ENCODE results near the gene CHD8.

DNA sequence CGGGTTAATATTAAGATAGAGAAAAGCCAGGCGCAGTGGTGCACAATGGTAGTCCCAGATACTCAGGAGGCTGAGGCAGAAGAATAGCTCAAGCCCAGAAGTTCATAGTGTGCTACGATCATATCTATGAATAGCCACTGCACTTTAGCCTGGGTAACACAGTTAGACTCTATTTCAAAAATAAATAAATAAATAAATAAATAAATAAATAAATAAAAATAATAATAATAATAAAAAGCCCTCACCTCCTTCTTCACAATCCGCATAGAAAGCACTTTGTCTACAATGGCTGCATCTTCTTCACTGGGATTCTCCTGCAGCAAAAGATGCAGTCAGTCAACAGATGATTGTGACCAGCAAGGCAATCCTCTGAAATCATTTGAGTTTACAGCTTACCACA lies 40.6 kb downstream of the CHD8 start:
- TF ChIP-seq, protein P1, sequence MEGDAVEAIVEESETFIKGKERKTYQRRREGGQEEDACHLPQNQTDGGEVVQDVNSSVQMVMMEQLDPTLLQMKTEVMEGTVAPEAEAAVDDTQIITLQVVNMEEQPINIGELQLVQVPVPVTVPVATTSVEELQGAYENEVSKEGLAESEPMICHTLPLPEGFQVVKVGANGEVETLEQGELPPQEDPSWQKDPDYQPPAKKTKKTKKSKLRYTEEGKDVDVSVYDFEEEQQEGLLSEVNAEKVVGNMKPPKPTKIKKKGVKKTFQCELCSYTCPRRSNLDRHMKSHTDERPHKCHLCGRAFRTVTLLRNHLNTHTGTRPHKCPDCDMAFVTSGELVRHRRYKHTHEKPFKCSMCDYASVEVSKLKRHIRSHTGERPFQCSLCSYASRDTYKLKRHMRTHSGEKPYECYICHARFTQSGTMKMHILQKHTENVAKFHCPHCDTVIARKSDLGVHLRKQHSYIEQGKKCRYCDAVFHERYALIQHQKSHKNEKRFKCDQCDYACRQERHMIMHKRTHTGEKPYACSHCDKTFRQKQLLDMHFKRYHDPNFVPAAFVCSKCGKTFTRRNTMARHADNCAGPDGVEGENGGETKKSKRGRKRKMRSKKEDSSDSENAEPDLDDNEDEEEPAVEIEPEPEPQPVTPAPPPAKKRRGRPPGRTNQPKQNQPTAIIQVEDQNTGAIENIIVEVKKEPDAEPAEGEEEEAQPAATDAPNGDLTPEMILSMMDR (conservative IDR thresholded peaks at IDR 0.05; ENCODE audit: low read length), result no peak
- no peak for TF ChIP-seq EZH2phosphoT487 (IDR thresholded peaks at IDR 0.05; ENCODE audit: borderline replicate concordance)
